Measurements from ENCODE around the gene CACUL1.

The CACUL1 gene

GRCh38 chr10:118732245-118733165 lies 22.3 kb downstream of the CACUL1 start:
- no peak for DNase-seq

GRCh38 chr10:118730756-118731456 lies 23.9 kb downstream of the CACUL1 start:
- DNase-seq = no peak

- no peak for DNase-seq
Observed at GRCh38 chr10:118729641-118730258, 25.0 kb downstream of the CACUL1 start.

GRCh38 chr10:118729200-118729599 lies 25.6 kb downstream of the CACUL1 start:
- no peak for DNase-seq

- DNase-seq = peak; percentile 19
Observed at GRCh38 chr10:118725886-118726500, 28.8 kb downstream of the CACUL1 start.

GRCh38 chr10:118723466-118723865 lies 31.3 kb downstream of the CACUL1 start:
- DNase-seq = peak; percentile 28

- DNase-seq = no peak
Observed at GRCh38 chr10:118721539-118721876, 33.3 kb downstream of the CACUL1 start.

GRCh38 chr10:118720685-118721538 lies 33.9 kb downstream of the CACUL1 start:
- DNase-seq = peak; percentile 65

GRCh38 chr10:118714366-118714765 lies 40.4 kb downstream of the CACUL1 start:
- no peak for DNase-seq

- DNase-seq = no peak
Observed at GRCh38 chr10:118712930-118713634, 41.7 kb downstream of the CACUL1 start.

- no peak for DNase-seq
Observed at GRCh38 chr10:118712080-118712479, 42.7 kb downstream of the CACUL1 start.

GRCh38 chr10:118710487-118710886 lies 44.3 kb downstream of the CACUL1 start:
- no peak for DNase-seq

GRCh38 chr10:118708571-118708970 lies 46.2 kb downstream of the CACUL1 start:
- no peak for DNase-seq

- DNase-seq = no peak
Observed at GRCh38 chr10:118704711-118705110, 50.1 kb downstream of the CACUL1 start.

GRCh38 chr10:118701529-118702323 lies 53.0 kb downstream of the CACUL1 start:
- no peak for DNase-seq

GRCh38 chr10:118698421-118698820 lies 56.3 kb downstream of the CACUL1 start:
- DNase-seq = peak; percentile 76

GRCh38 chr10:118694848-118695247 lies 59.9 kb downstream of the CACUL1 start:
- DNase-seq = peak; percentile 26

GRCh38 chr10:118692872-118693271 lies 61.9 kb downstream of the CACUL1 start:
- peak; percentile 82 for DNase-seq

GRCh38 chr10:118689070-118689858 lies 65.5 kb downstream of the CACUL1 start:
- DNase-seq = no peak

GRCh38 chr10:118687472-118687871 lies 67.3 kb downstream of the CACUL1 start:
- no peak for DNase-seq

Data from EL (cell line).